ENCODE data around the gene RPS6KA4. TPM values are rescaled to one million over a fixed set of nuclear protein-coding genes. Genes with fewer than 3 reads are reported as not detected.

The RPS6KA4 gene
- total and polyA plus RNA-seq, 2 of the 13 experiments (the other 11 are each of a cell fraction or from before 2014, with no cell fraction given) = 8.9 to 14.2 TPM

DNA sequence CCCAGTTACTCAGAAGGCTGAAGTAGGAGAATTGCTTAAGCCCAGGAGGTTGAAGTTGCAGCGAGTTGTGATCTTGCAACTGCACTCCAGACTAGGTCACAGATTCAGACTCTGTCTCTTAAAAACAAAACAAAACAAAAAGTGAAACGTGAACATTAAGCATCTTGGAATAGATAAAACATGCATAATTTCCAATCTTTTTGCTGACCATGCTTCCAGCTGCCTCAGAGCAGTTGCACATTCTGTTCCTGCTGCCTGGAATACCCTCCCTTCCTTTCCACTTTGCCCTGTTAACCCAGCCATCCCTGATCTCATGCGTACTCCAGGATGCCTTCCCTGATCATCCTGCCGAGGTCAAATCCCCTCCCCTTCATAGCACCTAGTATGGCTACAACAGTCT lies 19.7 kb upstream of the RPS6KA4 start:
- Histone ChIP-seq H3K36me3 (replicated peaks in 1 of 2; ENCODE audit: control insufficient read depth in 1 of 2, insufficient read depth in 2 of 2, low read length in 2 of 2) (no peaks in the 10 kb centered on the region), H3K9ac (ENCODE audit: insufficient read depth, low read depth, low read length) (no peak overlapping the region), H3K27me3 (ENCODE audit: control insufficient read depth in 1 of 2, insufficient read depth in 2 of 2, low read length in 2 of 2) (peaks cover 5 to 40% of the 10 kb centered on the region in 2 experiments; a peak in 3 of 5 replicates), H3K4me1 (ENCODE audit: insufficient read depth, low read length) (peaks cover 37% of the 10 kb centered on the region), H3K4me2 (ENCODE audit: low read depth, low read length) (no peak overlapping the region), H2AFZ (ENCODE audit: low read length) (no peak overlapping the region), H3K27ac (ENCODE audit: extremely low read length, insufficient read depth, low read length) (no peak overlapping the region), H3K79me2 (ENCODE audit: insufficient read depth, low read length) (no peaks in the 10 kb centered on the region), H3K4me3 (replicated peaks in 1 of 3; ENCODE audit: insufficient read depth in 1 of 3, low read depth in 2 of 3, low read length in 3 of 3) (no peak overlapping the region), H4K20me1 (ENCODE audit: insufficient read depth, low read length) (no peaks in the 10 kb centered on the region), H3K9me3 (ENCODE audit: low read length) (no peaks in the 10 kb centered on the region)
- CTCF ChIA-PET (ENCODE audit: low intra/inter-chr PET ratio, low total read pairs) = no interaction called here
- in situ Hi-C loops (cut with HindIII; ENCODE audit: extremely low pct_ligation_motif_present, low pct_unique_long_range_greater_than_20kb) = no loop called here
- DNase-seq (ENCODE audit: low spot score) (no peak), ATAC-seq (no peak), FAIRE-seq (no peak)
- POLR2A ChIA-PET = no interaction called here
- intact Hi-C loops (cut with micrococcal nuclease; ENCODE audit: unreplicated experiment) = no loop called here
- BruUV-seq (replicated peaks) = no TSS peak
- 8% methylated on average over 4 of the region's 4 CpGs for WGBS (ENCODE audit: low lambda C conversion rate)
- TF ChIP-seq, protein P1, sequence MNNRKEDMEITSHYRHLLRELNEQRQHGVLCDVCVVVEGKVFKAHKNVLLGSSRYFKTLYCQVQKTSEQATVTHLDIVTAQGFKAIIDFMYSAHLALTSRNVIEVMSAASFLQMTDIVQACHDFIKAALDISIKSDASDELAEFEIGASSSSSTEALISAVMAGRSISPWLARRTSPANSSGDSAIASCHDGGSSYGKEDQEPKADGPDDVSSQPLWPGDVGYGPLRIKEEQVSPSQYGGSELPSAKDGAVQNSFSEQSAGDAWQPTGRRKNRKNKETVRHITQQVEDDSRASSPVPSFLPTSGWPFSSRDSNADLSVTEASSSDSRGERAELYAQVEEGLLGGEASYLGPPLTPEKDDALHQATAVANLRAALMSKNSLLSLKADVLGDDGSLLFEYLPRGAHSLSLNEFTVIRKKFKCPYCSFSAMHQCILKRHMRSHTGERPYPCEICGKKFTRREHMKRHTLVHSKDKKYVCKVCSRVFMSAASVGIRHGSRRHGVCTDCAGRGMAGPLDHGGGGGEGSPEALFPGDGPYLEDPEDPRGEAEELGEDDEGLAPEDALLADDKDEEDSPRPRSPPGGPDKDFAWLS (CRISPR knock-in tag; IDR thresholded peaks at IDR 0.05; ENCODE audit: borderline replicate concordance) = no peak
- TF ChIP-seq, protein P2, sequence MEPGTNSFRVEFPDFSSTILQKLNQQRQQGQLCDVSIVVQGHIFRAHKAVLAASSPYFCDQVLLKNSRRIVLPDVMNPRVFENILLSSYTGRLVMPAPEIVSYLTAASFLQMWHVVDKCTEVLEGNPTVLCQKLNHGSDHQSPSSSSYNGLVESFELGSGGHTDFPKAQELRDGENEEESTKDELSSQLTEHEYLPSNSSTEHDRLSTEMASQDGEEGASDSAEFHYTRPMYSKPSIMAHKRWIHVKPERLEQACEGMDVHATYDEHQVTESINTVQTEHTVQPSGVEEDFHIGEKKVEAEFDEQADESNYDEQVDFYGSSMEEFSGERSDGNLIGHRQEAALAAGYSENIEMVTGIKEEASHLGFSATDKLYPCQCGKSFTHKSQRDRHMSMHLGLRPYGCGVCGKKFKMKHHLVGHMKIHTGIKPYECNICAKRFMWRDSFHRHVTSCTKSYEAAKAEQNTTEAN (CRISPR knock-in tag; conservative IDR thresholded peaks at IDR 0.05) = no peak
- TF ChIP-seq ATF1 (CRISPR knock-in tag; IDR thresholded peaks at IDR 0.05) (no peak), ZNF256 (CRISPR knock-in tag; conservative IDR thresholded peaks at IDR 0.05) (no peak), EZH2 (conservative IDR thresholded peaks at IDR 0.05; ENCODE audit: low read depth, low read length) (no peak), NONO (IDR thresholded peaks at IDR 0.05) (no peak), NONO (CRISPR knock-in tag; conservative IDR thresholded peaks at IDR 0.05) (no peak), MAFK (conservative IDR thresholded peaks at IDR 0.05 in 1 of 2, IDR thresholded peaks at IDR 0.05 in 1 of 2; ENCODE audit: low read length in 2 of 2) (peak in 1 of 2 experiments; percentile 52; a peak in 2 of 4 replicates), SRSF4 (IDR thresholded peaks at IDR 0.05; ENCODE audit: low read depth, low read length, poor library complexity, severe bottlenecking) (no peak), MAFF (IDR thresholded peaks at IDR 0.05; ENCODE audit: low read depth, low read length) (peak; percentile 33; the same call in 1 of the 2 replicates), ZFYVE20 (CRISPR knock-in tag; IDR thresholded peaks at IDR 0.05; ENCODE audit: borderline replicate concordance, low read depth) (no peak), ZNF775 (CRISPR knock-in tag; IDR thresholded peaks at IDR 0.05; ENCODE audit: borderline replicate concordance) (no peak), ARHGAP35 (CRISPR knock-in tag; IDR thresholded peaks at IDR 0.05; ENCODE audit: borderline replicate concordance) (no peak)
- TF ChIP-seq, protein P3, sequence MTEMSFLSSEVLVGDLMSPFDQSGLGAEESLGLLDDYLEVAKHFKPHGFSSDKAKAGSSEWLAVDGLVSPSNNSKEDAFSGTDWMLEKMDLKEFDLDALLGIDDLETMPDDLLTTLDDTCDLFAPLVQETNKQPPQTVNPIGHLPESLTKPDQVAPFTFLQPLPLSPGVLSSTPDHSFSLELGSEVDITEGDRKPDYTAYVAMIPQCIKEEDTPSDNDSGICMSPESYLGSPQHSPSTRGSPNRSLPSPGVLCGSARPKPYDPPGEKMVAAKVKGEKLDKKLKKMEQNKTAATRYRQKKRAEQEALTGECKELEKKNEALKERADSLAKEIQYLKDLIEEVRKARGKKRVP (CRISPR knock-in tag; IDR thresholded peaks at IDR 0.05) = no peak
- TF ChIP-seq, protein P4, sequence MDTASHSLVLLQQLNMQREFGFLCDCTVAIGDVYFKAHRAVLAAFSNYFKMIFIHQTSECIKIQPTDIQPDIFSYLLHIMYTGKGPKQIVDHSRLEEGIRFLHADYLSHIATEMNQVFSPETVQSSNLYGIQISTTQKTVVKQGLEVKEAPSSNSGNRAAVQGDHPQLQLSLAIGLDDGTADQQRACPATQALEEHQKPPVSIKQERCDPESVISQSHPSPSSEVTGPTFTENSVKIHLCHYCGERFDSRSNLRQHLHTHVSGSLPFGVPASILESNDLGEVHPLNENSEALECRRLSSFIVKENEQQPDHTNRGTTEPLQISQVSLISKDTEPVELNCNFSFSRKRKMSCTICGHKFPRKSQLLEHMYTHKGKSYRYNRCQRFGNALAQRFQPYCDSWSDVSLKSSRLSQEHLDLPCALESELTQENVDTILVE (CRISPR knock-in tag; IDR thresholded peaks at IDR 0.05) = no peak
